ENCODE data around the gene SDCBP2. TPM values are rescaled to one million over a fixed set of nuclear protein-coding genes. Genes with fewer than 3 reads are reported as not detected.

SDCBP2 gene
- total RNA-seq, 2 experiments from 2014 or later, result 1.2 to 1.3 TPM

DNA sequence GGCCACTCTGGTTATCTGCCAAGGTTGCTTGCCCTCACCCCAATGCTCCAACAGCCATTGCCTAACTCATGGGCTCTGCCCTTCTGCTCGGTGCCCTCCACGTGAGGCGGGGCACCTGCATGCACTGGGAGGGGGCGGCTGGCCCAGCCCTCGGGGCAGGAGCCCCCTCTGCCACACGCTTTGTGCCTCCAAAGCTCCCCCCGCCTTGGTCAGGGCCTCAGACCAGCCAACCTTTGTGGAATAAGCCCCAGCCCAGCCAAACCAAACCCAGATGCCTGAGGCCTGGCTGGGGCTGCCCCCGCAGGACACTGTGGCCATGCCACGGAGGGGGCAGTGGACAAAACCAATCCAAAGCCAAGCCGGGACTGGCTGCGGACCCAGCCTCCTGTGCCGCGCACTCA lies 21.4 kb downstream of the SDCBP2 start:
- no peak for TF ChIP-seq CTCF (IDR thresholded peaks at IDR 0.05)
- Histone ChIP-seq H3K4me3 (ENCODE audit: low read length) (no peak overlapping the region), H3K36me3 (ENCODE audit: insufficient read depth, low read length) (peaks cover 12% of the 10 kb centered on the region), H3K4me1 (ENCODE audit: insufficient read depth, low read length) (no peaks in the 10 kb centered on the region), H3K27ac (ENCODE audit: low read depth in 1 of 2, low read length in 2 of 2) (no peak overlapping the region), H3K27me3 (ENCODE audit: control insufficient read depth in 1 of 2, insufficient read depth in 2 of 2, low read length in 2 of 2) (no peaks in the 10 kb centered on the region), H3K9me3 (ENCODE audit: control insufficient read depth in 1 of 2, insufficient read depth in 1 of 2, low read length in 2 of 2) (no peaks in the 10 kb centered on the region)
- Mint-ChIP-seq H3K4me1 (ENCODE audit: low read depth) (peaks cover 5% of the 10 kb centered on the region), H3K27ac (no peak overlapping the region), H3K27me3 (no peaks in the 10 kb centered on the region), H3K9me3 (no peaks in the 10 kb centered on the region), H3K4me3 (no peak overlapping the region), H3K36me3 (ENCODE audit: low read depth) (peaks cover 35% of the 10 kb centered on the region)
- ChIA-PET CTCF (no interaction called here), POLR2A (no interaction called here)
- intact Hi-C loops (cut with DNase I, micrococcal nuclease), result no loop called here
- no peak for ATAC-seq (ENCODE audit: poor library complexity)
- DNase-seq, result no peak

- H3K4me1 Mint-ChIP-seq (ENCODE audit: low read depth), result peaks cover 5% of the 10 kb centered on the region
- H3K4me1 ChIP-seq (ENCODE audit: insufficient read depth, low read length), result no peaks in the 10 kb centered on the region
- DNase-seq (no peak), ATAC-seq (ENCODE audit: poor library complexity) (no peak)
- peaks cover 35% of the 10 kb centered on the region for H3K36me3 Mint-ChIP-seq (ENCODE audit: low read depth)
- no peak overlapping the region for H3K27ac ChIP-seq (ENCODE audit: low read depth in 1 of 2, low read length in 2 of 2)
- no peaks in the 10 kb centered on the region for H3K27me3 Mint-ChIP-seq
- H3K9me3 Mint-ChIP-seq, result no peaks in the 10 kb centered on the region
- POLR2A ChIA-PET, result no interaction called here
- CTCF ChIA-PET, result no interaction called here
- no peak for TF ChIP-seq CTCF (IDR thresholded peaks at IDR 0.05)
- no peaks in the 10 kb centered on the region for H3K27me3 ChIP-seq (ENCODE audit: control insufficient read depth in 1 of 2, insufficient read depth in 2 of 2, low read length in 2 of 2)
- H3K36me3 ChIP-seq (ENCODE audit: insufficient read depth, low read length), result peaks cover 12% of the 10 kb centered on the region
- H3K9me3 ChIP-seq (ENCODE audit: control insufficient read depth in 1 of 2, insufficient read depth in 1 of 2, low read length in 2 of 2), result no peaks in the 10 kb centered on the region
- H3K27ac Mint-ChIP-seq, result no peak overlapping the region
- intact Hi-C loops (cut with DNase I, micrococcal nuclease), result no loop called here
- H3K4me3 Mint-ChIP-seq, result no peak overlapping the region
- no peak overlapping the region for H3K4me3 ChIP-seq (ENCODE audit: low read length)
Observed at GRCh38 chr20:1307171-1307570, 21.8 kb downstream of the SDCBP2 start.

DNA sequence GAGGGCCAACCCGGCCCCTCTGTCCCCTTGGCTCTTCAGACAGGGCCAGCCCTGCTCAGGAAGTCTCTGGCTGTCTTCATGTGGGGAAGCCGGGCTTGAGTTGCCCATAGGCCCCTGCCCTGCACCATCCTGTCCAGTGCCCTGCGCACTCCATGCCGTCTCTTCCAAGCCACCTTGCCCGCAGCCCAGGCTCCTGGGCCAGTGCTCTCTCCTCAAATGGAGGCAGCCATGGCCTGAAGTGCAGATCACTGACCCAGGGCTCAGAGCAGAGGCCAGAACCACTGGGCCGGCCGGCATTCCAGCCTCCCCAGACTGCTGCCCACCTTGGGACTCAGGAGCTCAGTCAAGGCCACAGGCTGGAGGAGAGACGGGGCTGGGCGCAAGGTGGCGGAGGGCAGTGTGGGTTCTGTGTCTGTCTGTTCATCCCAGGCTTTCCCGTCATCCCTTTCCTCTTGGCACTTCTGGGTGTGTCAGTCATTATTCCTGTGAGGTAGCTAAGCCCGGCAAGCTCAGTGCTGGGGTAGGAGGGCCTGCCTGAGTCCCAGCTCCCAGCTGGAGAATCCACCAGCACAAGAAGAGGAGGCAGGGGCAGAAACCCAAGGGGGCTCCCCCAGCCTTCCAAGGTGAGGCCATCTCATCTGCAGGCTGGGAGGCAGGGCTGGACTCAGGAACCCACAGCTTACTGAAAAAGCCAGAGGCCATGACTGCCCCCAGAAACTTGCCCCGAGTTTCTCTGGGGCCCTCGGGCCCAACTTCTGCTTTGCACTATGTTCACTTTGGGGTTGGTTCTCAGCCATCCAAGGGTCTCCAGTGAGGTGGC lies 22.4 kb downstream of the SDCBP2 start:
- Histone ChIP-seq H3K36me3 (ENCODE audit: insufficient read depth, low read length) (peaks cover 12% of the 10 kb centered on the region), H3K4me3 (ENCODE audit: low read length) (no peak overlapping the region), H3K9me3 (ENCODE audit: control insufficient read depth in 1 of 2, insufficient read depth in 1 of 2, low read length in 2 of 2) (no peaks in the 10 kb centered on the region), H3K27ac (ENCODE audit: low read depth in 1 of 2, low read length in 2 of 2) (no peak overlapping the region), H3K4me1 (ENCODE audit: insufficient read depth, low read length) (no peaks in the 10 kb centered on the region), H3K27me3 (ENCODE audit: control insufficient read depth in 1 of 2, insufficient read depth in 2 of 2, low read length in 2 of 2) (no peaks in the 10 kb centered on the region)
- no peak overlapping the region for H3K4me3 Mint-ChIP-seq
- no peak overlapping the region for H3K27ac Mint-ChIP-seq
- ChIA-PET POLR2A (no interaction called here), CTCF (no interaction called here)
- H3K36me3 Mint-ChIP-seq (ENCODE audit: low read depth), result peaks cover 35% of the 10 kb centered on the region
- no peak for ATAC-seq (ENCODE audit: poor library complexity)
- no peaks in the 10 kb centered on the region for H3K9me3 Mint-ChIP-seq
- peaks cover 5% of the 10 kb centered on the region for H3K4me1 Mint-ChIP-seq (ENCODE audit: low read depth)
- no peak for TF ChIP-seq CTCF (IDR thresholded peaks at IDR 0.05)
- no peak for DNase-seq
- intact Hi-C loops (cut with DNase I, micrococcal nuclease), result no loop called here
- no peaks in the 10 kb centered on the region for H3K27me3 Mint-ChIP-seq
